HEK293 (cell line): ENCODE data around the gene GM2A.
A peak's percentile ranks its signal among the peaks of the same experiment; 100 is the strongest.
"Not testable (repeated sequence)": the region's sequence is repeated elsewhere in the genome, so short reads cannot be mapped to it uniquely, and the experiment has no call there.

Experiments
- CTCF ChIA-PET: fragments of 350-600 bp; formaldehyde crosslinking; extraction: SDS; loops from one replicate; lab custom pipeline; 2021; ENCODE audit warnings: antibody characterized with exemption; lab: Yijun Ruan, JAX
- POLR2A ChIA-PET: fragments of 300-600 bp; formaldehyde crosslinking; extraction: SDS; loops from one replicate; lab custom pipeline; 2020; ENCODE audit warnings: antibody characterized with exemption, inconsistent platforms; lab: Yijun Ruan, JAX
- H3K27ac ChIP-seq: fragments of 200-500 bp; sonication (Bioruptor generic); 2 replicates; pipeline ENCODE4 v1.5.1; 2014; ENCODE audit warnings: low read depth, low read length, control low read depth, inconsistent platforms; ENCODE audit errors: extremely low read depth
- H3K36me3 ChIP-seq, 2 experiments: fragments of 200-500 bp in 1 of 2; sonication (Bioruptor generic) in 1 of 2; 1 replicate in 1 of 2; 2 replicates in 1 of 2; pipeline ENCODE4 v1.5.1; 2014 to 2017; ENCODE audit warnings: inconsistent platforms in 2 of 2, low read length in 2 of 2; ENCODE audit not compliant: control insufficient read depth in 2 of 2, insufficient read depth in 1 of 2
- H3K4me1 ChIP-seq: fragments of 200-500 bp; sonication (Bioruptor generic); 2 replicates; pipeline ENCODE4 v1.5.1; 2014; ENCODE audit warnings: mild to moderate bottlenecking, low read length, inconsistent platforms; ENCODE audit not compliant: control insufficient read depth, insufficient read depth
- H3K4me3 ChIP-seq: 2 replicates; pipeline ENCODE4 v1.5.1; 2011; ENCODE audit warnings: low read depth, mild to moderate bottlenecking, control low read depth, low read length, moderate library complexity
- H3K9me3 ChIP-seq: fragments of 200-500 bp; sonication (Bioruptor generic); 2 replicates; pipeline ENCODE4 v1.5.1; 2014; ENCODE audit warnings: low read depth, low read length, inconsistent platforms; ENCODE audit not compliant: control insufficient read depth, insufficient read depth
- IKZF3 ChIP-seq: fragments of 450-650 bp; IDR thresholded peaks from 2 replicates; pipeline ENCODE4 v1.5.0; 2018; ENCODE audit warnings: missing biosample characterization, mild to moderate bottlenecking, missing genetic modification characterization, moderate library complexity
- SETDB1 ChIP-seq: IDR thresholded peaks from one replicate; pipeline ENCODE4 v1.6.1; 2017; ENCODE audit warnings: mild to moderate bottlenecking, low read length, moderate library complexity, mixed read lengths; ENCODE audit not compliant: insufficient read length
- ZBTB11 ChIP-seq: fragments of 450-650 bp; formaldehyde crosslinking; conservative IDR thresholded peaks from 2 replicates; pipeline ENCODE4 v1.5.1; 2016; ENCODE audit warnings: low read depth, missing biosample characterization, missing genetic modification characterization
- ZFP69B ChIP-seq: fragments of 450-650 bp; formaldehyde crosslinking; IDR thresholded peaks from 2 replicates; pipeline ENCODE4 v1.5.1; 2016; ENCODE audit warnings: missing biosample characterization, missing genetic modification characterization
- ZNF112 ChIP-seq: fragments of 450-650 bp; formaldehyde crosslinking; IDR thresholded peaks from 2 replicates; pipeline ENCODE4 v1.5.0; 2017; ENCODE audit warnings: missing biosample characterization, missing genetic modification characterization
- ZNF19 ChIP-seq: fragments of 450-650 bp; formaldehyde crosslinking; IDR thresholded peaks from 2 replicates; pipeline ENCODE4; 2016; ENCODE audit warnings: missing biosample characterization, missing genetic modification characterization, low read depth
- ZNF214 ChIP-seq: fragments of 450-650 bp; formaldehyde crosslinking; IDR thresholded peaks from 2 replicates; pipeline ENCODE4 v1.5.1; 2017; ENCODE audit warnings: missing biosample characterization, mild to moderate bottlenecking, missing genetic modification characterization, borderline replicate concordance
- ZNF223 ChIP-seq: fragments of 450-650 bp; formaldehyde crosslinking; IDR thresholded peaks from 2 replicates; pipeline ENCODE4 v1.5.1; 2016; ENCODE audit warnings: missing biosample characterization, missing genetic modification characterization
- ZNF404 ChIP-seq: fragments of 450-650 bp; formaldehyde crosslinking; IDR thresholded peaks from 2 replicates; pipeline ENCODE4 v1.5.1; 2017; ENCODE audit warnings: missing biosample characterization, missing genetic modification characterization
- ZNF610 ChIP-seq: fragments of 450-650 bp; formaldehyde crosslinking; IDR thresholded peaks from 2 replicates; pipeline ENCODE4 v1.5.1; 2016; ENCODE audit warnings: missing biosample characterization, missing genetic modification characterization, borderline replicate concordance
- ZNF621 ChIP-seq: fragments of 450-650 bp; formaldehyde crosslinking; IDR thresholded peaks from 2 replicates; pipeline ENCODE4 v1.5.1; 2017; ENCODE audit warnings: missing biosample characterization, missing genetic modification characterization
- ZNF692 ChIP-seq: fragments of 450-650 bp; formaldehyde crosslinking; IDR thresholded peaks from 2 replicates; pipeline ENCODE4 v1.5.1; 2016; ENCODE audit warnings: missing biosample characterization, missing genetic modification characterization
- ZXDB ChIP-seq: fragments of 450-650 bp; formaldehyde crosslinking; IDR thresholded peaks from 2 replicates; pipeline ENCODE4 v1.5.1; 2016; ENCODE audit warnings: missing biosample characterization, missing genetic modification characterization

The GM2A gene

GRCh38 chr5:151303666-151304065 lies 50.7 kb downstream of the GM2A start, which contains the start of gene SLC36A3:
Gene SLC36A3, minus strand, starts transcription at chr5:151303766. Its CDS starts 412 bp downstream, at chr5:151303354.
- no peak for TF ChIP-seq ZNF214
- no peak for TF ChIP-seq IKZF3 (tag by site-specific recombination)
- TF ChIP-seq ZNF692 (tag by site-specific recombination): no peak
- no peak for TF ChIP-seq ZFP69B (tag by site-specific recombination)
- TF ChIP-seq ZNF610 (tag by site-specific recombination): no peak
- no peak for TF ChIP-seq ZNF404
- TF ChIP-seq ZNF19 (tag by site-specific recombination): no peak
- no peak for TF ChIP-seq ZNF223 (tag by site-specific recombination)
- H3K9me3 ChIP-seq: no peaks in the 10 kb centered on the region

GRCh38 chr5:151309266-151309665 lies 56.3 kb downstream of the GM2A start:
- CTCF ChIA-PET: not testable (repeated sequence)

More at GRCh38 chr5:151303666-151304065, 50.7 kb downstream of the GM2A start, which contains the start of gene SLC36A3:
- no peak within 1 kb of the TSS for H3K4me3 ChIP-seq
- H3K4me1 ChIP-seq: no peaks in the 10 kb centered on the region
- no peak within 1 kb of the TSS for H3K27ac ChIP-seq
- no peaks in the 10 kb centered on the region for H3K36me3 ChIP-seq
- ChIA-PET POLR2A (no interaction called here), CTCF (no interaction called here)

GRCh38 chr5:151309821-151310220 lies 56.8 kb downstream of the GM2A start:
- H3K4me1 ChIP-seq, H3K9me3 ChIP-seq, CTCF ChIA-PET, H3K36me3 ChIP-seq, H3K4me3 ChIP-seq, H3K27ac ChIP-seq: not testable (repeated sequence)
- POLR2A ChIA-PET: interaction anchor here (0.6 kb wide), 1 partner anchor 57 kb away, joined by 4 read pairs; the partner anchor contains the start of gene GM2A

More at GRCh38 chr5:151309266-151309665, 56.3 kb downstream of the GM2A start:
- H3K27ac ChIP-seq, POLR2A ChIA-PET, H3K9me3 ChIP-seq, H3K4me1 ChIP-seq, H3K36me3 ChIP-seq, H3K4me3 ChIP-seq: not testable (repeated sequence)

- ChIA-PET CTCF (interaction anchor here (0.8 to 1.3 kb wide), 2 partner anchors 14 to 185 kb away, joined by 3 to 4 read pairs; no protein-coding TSS in a partner anchor), POLR2A (no interaction called here)
- Histone ChIP-seq H3K27ac (no peak overlapping the region), H3K9me3 (no peaks in the 10 kb centered on the region), H3K4me3 (no peak overlapping the region), H3K36me3 (no peaks in the 10 kb centered on the region)
- TF ChIP-seq ZNF621 (tag by site-specific recombination) (no peak), ZXDB (tag by site-specific recombination) (no peak), ZNF112 (tag by site-specific recombination) (no peak), SETDB1 (peak; percentile 52), ZBTB11 (no peak)
- TF ChIP-seq, all 188 proteins: peak for 1
- 0 out of 2 replicates have a peak, but pooled peaks cover 6% of the 10 kb centered on the region for H3K4me1 ChIP-seq
Measured at GRCh38 chr5:151310932-151311331, 57.9 kb downstream of the GM2A start.
